ENCODE measurements around the gene VWA2.

VWA2 gene

DNA sequence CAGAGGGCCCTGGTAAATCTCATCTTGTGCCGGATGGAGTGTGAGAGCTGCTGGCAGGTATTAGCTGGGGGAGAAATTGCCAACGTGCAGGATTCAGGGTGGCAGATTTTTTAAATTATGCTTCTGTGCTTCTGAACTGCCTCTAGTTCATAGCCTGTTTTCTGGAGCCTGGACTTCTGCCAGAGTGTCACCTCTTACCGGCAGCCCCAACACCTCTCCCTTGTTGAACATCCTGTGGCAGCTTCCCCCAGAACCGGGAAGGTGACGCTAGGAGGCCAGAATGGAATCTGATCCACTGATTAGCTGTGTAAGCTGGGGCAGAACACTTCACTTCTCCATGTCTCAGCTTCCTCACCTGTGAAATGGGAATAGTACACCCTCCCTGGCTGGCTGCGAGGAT lies 5.1 kb downstream of the VWA2 start:
- H3K4me3 ChIP-seq (ENCODE audit: low read depth, low read length): no peak overlapping the region
- no peak for TF ChIP-seq CTCF (IDR thresholded peaks at IDR 0.05; ENCODE audit: borderline replicate concordance, insufficient read depth, low read depth, low read length)

- no peak for TF ChIP-seq CTCF (IDR thresholded peaks at IDR 0.05; ENCODE audit: borderline replicate concordance, insufficient read depth, low read depth, low read length)
- H3K4me3 ChIP-seq (ENCODE audit: low read depth, low read length): no peak overlapping the region
These were observed 6.2 kb downstream of the VWA2 start for GRCh38 chr10:114245121-114245791.

- no peak for TF ChIP-seq CTCF (IDR thresholded peaks at IDR 0.05; ENCODE audit: borderline replicate concordance, insufficient read depth, low read depth, low read length)
- H3K4me3 ChIP-seq (ENCODE audit: low read depth, low read length): no peak overlapping the region
These were observed 7.7 kb downstream of the VWA2 start for GRCh38 chr10:114246679-114247305.

DNA sequence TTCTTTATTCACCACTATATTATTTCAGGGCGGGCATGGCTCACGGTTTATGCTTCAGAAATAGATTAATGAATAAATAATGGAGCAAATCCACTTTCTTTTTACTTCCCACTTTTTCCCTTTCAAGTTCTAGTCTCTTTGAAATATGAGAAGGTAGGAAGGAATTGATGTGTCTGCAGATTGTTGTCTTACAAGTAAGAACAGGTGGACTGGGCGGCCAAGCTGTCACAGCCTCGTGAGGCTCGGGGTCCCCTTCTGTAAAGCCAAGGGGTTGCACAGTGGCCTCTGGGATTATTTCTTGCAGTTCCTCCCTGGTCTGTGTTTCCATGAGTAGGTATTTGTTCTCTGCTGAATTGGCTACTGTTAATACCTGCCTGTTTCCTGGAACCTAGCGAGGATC lies 11.2 kb downstream of the VWA2 start:
- H3K4me3 ChIP-seq (ENCODE audit: low read depth, low read length): no peak overlapping the region
- no peak for TF ChIP-seq CTCF (IDR thresholded peaks at IDR 0.05; ENCODE audit: borderline replicate concordance, insufficient read depth, low read depth, low read length)

GRCh38 chr10:114250716-114251115 lies 11.7 kb downstream of the VWA2 start:
- H3K4me3 ChIP-seq (ENCODE audit: low read depth, low read length): no peak overlapping the region
- TF ChIP-seq CTCF (IDR thresholded peaks at IDR 0.05; ENCODE audit: borderline replicate concordance, insufficient read depth, low read depth, low read length): no peak

DNA sequence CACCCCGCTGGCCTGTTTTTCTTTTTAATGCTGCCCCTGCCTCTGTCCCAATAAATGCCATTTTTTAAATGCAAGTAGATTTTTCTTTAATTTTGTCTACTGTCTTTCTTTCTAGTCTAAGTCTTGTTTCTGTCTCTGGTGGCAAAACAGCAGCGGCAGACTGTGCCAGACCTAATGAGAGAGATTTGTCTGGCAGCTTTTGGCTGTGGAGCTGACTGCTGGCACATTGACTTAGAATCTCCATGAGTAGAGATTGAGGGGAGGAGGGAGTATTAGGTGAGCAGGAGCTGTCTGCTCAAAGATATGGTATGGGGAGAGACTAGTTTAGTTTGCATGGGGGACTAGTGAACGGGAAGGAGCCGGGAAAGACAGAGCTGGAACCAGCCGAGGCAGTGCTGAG lies 13.0 kb downstream of the VWA2 start:
- no peak for TF ChIP-seq CTCF (IDR thresholded peaks at IDR 0.05; ENCODE audit: borderline replicate concordance, insufficient read depth, low read depth, low read length)
- H3K4me3 ChIP-seq (ENCODE audit: low read depth, low read length): no peak overlapping the region

GRCh38 chr10:114252883-114253282 lies 13.8 kb downstream of the VWA2 start:
- no peak for TF ChIP-seq CTCF (IDR thresholded peaks at IDR 0.05; ENCODE audit: borderline replicate concordance, insufficient read depth, low read depth, low read length)
- H3K4me3 ChIP-seq (ENCODE audit: low read depth, low read length): no peak overlapping the region
